GM19238 (cell line): ENCODE measurements around the gene GABRB3.

Source experiments
- DNase-seq: peaks from one replicate; pipeline ENCODE4 v3.0.0; 2011; ENCODE audit warnings: low spot score; ENCODE audit not compliant: insufficient read length

The GABRB3 gene

DNA sequence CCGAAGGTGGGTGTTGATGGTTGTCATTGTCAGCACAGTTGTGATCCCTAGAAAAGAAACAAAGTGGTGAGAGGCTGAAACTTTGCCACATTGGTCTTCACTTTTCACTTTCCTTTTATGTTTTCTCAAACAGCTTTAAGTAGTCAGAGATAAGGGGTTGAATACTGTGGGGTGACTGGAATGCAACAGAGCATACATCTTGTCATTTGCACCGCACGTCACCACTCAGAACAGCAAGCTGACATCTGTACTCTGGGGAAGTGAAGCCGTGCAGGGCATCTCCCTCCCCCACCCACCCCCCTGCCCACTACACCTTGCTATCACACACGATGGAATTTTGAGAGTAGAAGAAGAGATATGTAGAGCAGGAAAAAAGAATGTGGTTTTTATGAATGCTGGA, 211.7 kb downstream of the GABRB3 start:
- no peak for DNase-seq

DNA sequence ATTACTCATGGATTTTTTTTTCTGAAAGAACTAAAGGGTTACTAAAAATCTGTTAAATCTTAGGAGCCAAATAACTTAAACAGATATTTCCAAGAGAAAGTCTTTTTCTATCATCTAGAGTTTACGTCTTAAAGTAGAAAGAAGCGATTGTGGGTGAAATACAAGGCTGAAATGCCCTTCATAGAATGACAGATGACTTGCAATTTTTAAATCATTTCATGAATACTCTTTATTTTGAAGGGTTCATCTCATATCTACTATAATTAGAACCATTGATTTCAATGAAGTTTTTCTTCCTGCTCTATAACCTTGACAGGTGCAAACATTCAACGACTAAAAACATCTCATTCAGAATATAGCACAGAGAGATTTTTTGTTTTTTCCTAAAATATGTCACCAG, 217.0 kb downstream of the GABRB3 start:
- no peak for DNase-seq

DNA sequence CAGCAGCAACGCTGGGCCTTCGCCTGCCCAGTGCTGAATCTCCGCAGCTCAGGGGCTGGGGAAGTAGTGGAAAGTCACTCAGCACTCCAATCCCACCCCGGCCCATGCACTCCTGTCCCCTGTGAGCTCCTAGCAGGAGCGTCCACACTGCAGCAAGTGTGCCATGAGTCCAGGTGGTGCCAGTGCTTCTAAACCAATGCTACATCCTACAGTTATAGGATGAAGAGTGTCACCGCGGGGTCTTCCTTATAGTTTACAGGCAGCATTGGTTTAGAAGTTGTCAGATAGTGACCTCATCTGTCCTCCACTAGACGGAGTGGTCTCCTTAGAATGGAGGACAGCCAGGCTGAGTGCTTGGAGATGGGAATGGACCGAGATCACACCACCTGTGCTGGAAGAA, 221.4 kb downstream of the GABRB3 start:
- no peak for DNase-seq

DNA sequence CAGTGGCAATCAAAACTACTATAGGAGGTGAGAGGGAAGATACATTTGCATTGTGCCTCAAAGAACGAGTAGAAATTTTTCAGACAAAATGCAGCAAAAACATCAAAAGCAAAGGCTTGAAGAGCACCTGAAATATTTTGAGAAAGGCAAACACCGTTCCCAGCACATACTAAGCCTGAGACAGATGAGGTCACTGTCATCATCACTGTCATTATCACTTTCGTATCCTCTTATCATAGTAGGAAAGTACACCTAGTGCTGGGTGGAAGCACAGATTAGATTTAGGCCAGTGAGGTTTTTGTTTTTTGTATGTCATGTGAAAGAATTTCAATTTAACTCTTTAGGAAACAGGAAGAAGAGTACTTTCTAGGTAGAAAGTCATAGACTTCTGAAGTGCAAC, 222.0 kb downstream of the GABRB3 start:
- DNase-seq: no peak

DNA sequence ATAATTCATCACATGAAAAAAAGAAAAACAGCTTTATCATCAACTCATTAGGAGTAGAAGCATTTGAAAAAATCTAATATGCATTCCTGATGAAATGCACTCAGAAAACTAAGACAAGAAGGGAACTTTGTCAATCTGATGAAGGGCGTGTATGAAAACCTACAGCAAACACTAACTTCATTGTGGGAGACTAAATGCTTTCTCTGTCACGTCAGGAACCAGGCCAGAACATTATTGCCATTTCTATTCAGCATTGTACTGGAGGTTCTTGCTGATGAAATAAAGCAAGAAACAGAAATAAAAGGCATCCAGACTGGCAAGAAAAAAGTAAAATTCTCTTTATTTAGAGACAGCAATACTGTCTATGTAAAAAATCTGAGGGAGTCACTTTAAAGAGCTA, 235.2 kb downstream of the GABRB3 start:
- no peak for DNase-seq

DNA sequence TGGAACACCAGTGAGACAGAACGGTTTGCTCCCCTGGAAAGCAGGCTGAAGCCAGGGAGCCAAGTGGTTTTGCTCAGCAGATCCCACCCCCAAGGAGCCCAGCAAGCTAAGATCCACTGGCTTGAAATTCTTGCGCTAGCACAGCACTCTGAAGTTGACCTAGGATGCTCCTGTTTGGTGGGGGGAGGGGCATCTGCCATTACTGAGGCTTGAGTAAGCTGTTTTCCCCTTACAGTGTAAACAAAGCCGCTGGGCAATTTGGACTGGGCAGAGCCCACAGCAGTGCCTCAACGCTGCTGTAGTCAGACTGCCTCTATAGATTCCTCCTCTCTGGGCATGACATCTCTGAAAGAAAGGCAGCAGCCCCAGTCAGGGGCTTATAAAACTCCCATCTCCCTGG, 241.4 kb downstream of the GABRB3 start:
- DNase-seq: no peak

DNA sequence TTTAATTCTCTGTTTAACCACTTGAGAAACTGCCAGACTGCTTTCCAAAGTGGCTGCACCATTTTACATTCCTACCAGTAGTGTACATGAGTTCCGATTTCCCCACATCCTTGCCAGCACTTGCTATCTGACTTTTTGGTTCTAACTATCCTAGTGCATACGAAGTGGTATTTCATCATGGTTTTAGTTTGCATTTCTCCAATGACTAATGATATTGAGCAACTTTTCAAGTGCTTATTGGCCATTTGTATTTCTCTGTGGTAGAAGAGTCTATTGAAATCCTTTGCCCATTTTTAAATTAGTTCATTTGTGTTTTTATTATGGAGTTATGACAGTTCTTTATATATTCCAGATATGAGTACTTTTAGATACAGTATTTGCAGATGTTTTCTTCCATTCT, 247.8 kb downstream of the GABRB3 start:
- no peak for DNase-seq

DNA sequence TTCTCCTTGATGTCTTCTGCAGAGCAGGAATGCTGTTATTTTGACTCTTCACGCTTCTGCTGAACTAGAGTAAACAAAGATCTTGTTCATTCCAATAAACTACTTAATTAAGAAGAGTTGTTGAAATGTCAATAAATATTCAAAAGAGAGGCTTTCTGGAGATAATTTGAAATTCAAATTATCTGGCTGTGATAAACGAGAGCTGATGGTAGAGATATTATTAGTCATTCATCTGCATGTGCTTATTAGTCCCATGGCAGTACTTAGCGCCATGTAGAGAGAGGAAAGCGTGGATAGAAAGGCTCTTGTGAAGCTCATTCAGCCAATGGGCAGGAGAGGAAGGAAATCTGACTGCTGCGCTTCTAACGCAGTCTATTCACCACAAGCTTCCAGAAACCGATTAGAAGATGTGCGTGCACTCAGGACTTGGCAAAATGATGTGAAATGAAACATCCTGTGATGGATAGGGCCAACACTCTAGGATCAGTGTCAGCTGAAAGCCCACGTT, 251.1 kb downstream of the GABRB3 start:
- DNase-seq: no peak

DNA sequence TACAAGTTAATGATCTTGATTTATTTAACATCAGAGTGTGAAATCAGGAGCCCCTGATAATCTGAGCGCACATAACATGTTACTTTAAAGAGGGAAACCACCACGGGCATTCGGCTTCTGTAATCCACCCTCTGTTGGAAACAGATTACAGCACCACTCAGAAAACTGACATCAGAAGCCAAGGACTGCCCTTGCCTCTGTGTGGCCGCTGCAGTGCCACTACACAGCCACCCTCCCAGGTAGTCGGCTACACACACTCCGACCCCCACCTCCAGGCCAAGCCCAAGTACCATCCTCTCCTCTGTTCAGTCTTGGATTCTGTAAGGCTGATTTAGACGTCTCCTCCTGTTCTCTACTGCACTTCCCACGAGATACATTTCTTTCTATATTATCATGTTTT, 251.7 kb downstream of the GABRB3 start:
- DNase-seq: no peak

DNA sequence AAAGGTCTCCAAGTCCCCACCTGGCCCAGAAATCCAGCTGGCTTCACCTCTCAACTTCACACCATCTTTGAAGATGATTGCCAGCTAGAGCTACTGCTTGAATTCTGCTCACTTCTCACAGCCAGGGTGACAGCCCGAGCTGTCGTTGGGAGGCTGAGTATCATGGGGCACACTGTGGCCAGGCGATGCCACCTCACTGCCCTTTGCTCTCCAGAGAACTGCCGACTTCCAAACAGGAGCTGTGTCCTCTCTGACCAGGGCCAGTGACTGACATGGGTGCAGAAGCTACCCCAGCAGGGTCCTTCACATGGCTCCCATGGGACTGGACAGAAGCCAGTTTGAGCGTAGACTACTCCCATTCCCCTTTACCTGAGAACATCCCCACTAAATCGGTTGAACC, 254.0 kb downstream of the GABRB3 start:
- DNase-seq: no peak

DNA sequence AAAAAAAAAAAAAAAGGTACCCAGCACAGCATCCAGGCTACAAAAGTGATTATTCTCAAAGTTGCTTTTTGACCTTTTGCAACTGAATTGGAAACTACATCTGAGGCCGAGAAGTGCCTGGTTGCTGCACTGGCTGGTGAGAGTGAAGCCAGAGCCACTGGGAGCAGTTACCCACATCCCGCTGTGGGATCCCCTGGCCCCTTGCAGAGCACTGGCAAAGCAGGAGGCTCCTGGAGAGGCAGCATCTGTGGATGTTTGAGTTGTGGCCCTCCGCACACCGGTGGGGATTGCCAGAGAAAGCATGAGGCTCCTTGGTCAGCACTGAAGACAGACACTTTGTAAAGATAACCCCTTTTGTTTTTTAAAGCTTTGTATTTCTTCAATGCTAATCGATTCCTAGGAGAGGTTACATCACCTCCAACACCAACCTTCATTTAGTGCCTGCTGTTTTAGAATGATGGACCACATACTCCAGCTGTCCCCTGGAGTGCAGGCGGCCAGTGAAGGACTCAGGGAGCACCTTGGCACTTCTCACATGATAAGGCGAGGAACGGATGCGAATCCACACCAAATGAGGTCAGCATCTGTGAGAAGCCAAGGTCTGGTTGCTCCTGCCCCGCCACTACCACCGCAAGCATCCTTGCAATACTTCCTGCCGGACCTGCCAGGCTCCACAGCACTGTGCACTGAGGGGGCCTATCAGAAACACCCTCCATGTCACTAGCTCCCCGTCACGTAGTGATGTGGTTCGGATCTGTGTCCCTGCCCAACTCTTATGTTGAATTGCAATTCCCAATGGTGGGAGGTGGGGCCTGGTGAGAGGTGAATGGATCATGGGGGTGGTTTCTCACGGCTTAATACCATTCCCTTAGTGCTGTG, 256.5 kb downstream of the GABRB3 start:
- DNase-seq: no peak

DNA sequence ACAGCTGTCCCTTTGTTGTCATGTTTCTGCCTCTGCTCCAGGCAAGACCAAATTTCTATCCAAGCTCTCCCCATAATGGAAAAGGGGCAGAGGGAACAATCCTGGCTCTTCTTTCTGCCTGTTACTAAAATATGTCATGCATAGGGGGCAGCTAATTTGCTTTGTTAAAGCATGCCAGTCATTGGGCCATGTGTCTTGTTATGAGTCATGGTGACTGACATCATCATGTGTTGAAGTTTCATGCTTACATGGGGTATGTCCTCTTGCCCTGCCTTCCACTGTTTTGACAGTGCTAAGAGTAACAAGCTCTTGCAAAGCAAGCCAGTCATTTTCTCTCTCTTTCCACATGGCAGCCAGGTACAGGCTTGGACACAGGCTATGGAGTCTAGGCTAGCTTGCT, 268.9 kb downstream of the GABRB3 start:
- no peak for DNase-seq
